H1 (cell line): ENCODE results near the gene MRRF. TPM values are rescaled to one million over a fixed set of nuclear protein-coding genes. Genes with fewer than 3 reads are reported as not detected.

Experiments used
- JUND ChIP-seq: IDR thresholded peaks from 2 replicates; pipeline ENCODE4 v1.6.1; 2011; ENCODE audit warnings: mild to moderate bottlenecking, improper control_type of control experiment, low read length
- RNF2 ChIP-seq: fragments of 200-900, 300-1000 bp; sonication (generic); IDR thresholded peaks from 2 replicates; pipeline ENCODE4 v1.7.1; 2016; ENCODE audit warnings: borderline replicate concordance, low read depth, mild to moderate bottlenecking, antibody characterized with exemption, low read length; ENCODE audit not compliant: poor library complexity, severe bottlenecking; ENCODE audit errors: missing control alignments
- SUZ12 ChIP-seq: fragments of 200-600 bp; sonication (generic); IDR thresholded peaks from 2 replicates; pipeline ENCODE4 v1.6.1; 2012; ENCODE audit warnings: mild to moderate bottlenecking, inconsistent platforms, low read length, moderate library complexity, mixed read lengths
- polyA plus RNA-seq, 7 experiments: library from polyadenylated mRNA; depleted of rRNA in 3 of 7; stranded (reverse) in 5 of 7; unstranded in 2 of 7; fragments of >200 nt in 5 of 7; fragments of 200-250 nt in 2 of 7; gene quantifications; 1 replicate in 5 of 7; 2 replicates in 1 of 7; 4 replicates in 1 of 7; pipeline versions ENCODE4 v1.2.1 to v1.2.3, GENCODE V29; 2011 to 2013; ENCODE audit warnings: missing spikeins in 2 of 7, mixed read lengths in 2 of 7
- total RNA-seq: library from RNA; stranded (reverse); fragmentation: NEBNext Ultra II Directional; extraction: Animal tissue kit (Norgen Biotek cat#: 25700); gene quantifications from 2 replicates; pipeline ENCODE4 v1.2.1, GENCODE V29; 2021

MRRF gene
- total and polyA plus RNA-seq, 2 of the 8 experiments (the other 6 are each of a cell fraction or from before 2014, with no cell fraction given): 29.4 to 47.8 TPM

GRCh38 chr9:122370869-122371755 is 106.4 kb downstream of the MRRF start, which contains the start of gene PTGS1 (continued):
- TF ChIP-seq RNF2 (peak; percentile 23), SUZ12 (peak; percentile 53; the same call in 1 of the 2 replicates), JUND (no peak)
